HepG2 (cell line): ENCODE results near the gene RLF. TPM values are rescaled to one million over a fixed set of nuclear protein-coding genes. Genes with fewer than 3 reads are reported as not detected.
A peak's percentile ranks its signal among the peaks of the same experiment; 100 is the strongest.
"Not testable (repeated sequence)": the region's sequence is repeated elsewhere in the genome, so short reads cannot be mapped to it uniquely, and the experiment has no call there.

Experiments
- ATAC-seq: fragments of 200-7000 bp; cut with Tn5 transposase; 3 replicates; pipeline ENCODE4 v1.9.1; 2020; ENCODE audit warnings: mild to moderate bottlenecking, moderate library complexity
- BruUV-seq: library from RNA; stranded (reverse); fragments of 400-500 nt; replicated peaks from 2 replicates; lab custom pipeline; 2021; lab: Mats Ljungman, UMichigan
- CTCF ChIA-PET: fragments of 300-600 bp; formaldehyde crosslinking; extraction: SDS; loops from one replicate; lab custom pipeline; 2021; ENCODE audit warnings: low total read pairs, inconsistent platforms, low intra/inter-chr PET ratio; lab: Yijun Ruan, JAX
- POLR2A ChIA-PET: fragments of 350-600 bp; sonication (Branson Sonifier 250); formaldehyde crosslinking; loops from one replicate; lab custom pipeline; 2020; ENCODE audit warnings: antibody characterized with exemption, inconsistent platforms; lab: Yijun Ruan, JAX
- DNase-seq: peaks from one replicate; pipeline ENCODE4 v3.0.0-alpha.2; 2015; ENCODE audit warnings: low spot score
- FAIRE-seq: peaks from 3 replicates; lab custom pipeline; 2011; peaks lifted over from hg19 to GRCh38; lab: Jason Lieb, UNC
- H2AFZ ChIP-seq: one replicate; pipeline ENCODE4 v1.6.1; 2011; ENCODE audit warnings: low read length, inconsistent platforms
- H3K27ac ChIP-seq: fragments of 300-600 bp; 3 replicates; pipeline ENCODE4 v1.8.0; 2011; ENCODE audit warnings: mixed run types, mild to moderate bottlenecking, mixed read lengths, low read length, inconsistent platforms; ENCODE audit not compliant: insufficient read depth; ENCODE audit errors: extremely low read length
- H3K27me3 ChIP-seq, 2 experiments: fragments of 200-600 bp in 1 of 2; 2 replicates in 1 of 2; 3 replicates in 1 of 2; pipeline versions ENCODE4 v1.6.0 to v1.8.0; 2011; ENCODE audit warnings: low read length in 2 of 2, mild to moderate bottlenecking in 2 of 2, moderate library complexity in 2 of 2, inconsistent platforms in 1 of 2; ENCODE audit not compliant: insufficient read depth in 2 of 2, control insufficient read depth in 1 of 2
- H3K36me3 ChIP-seq, 2 experiments: fragments of 200-600 bp in 1 of 2; replicated peaks in 1 of 2; 2 replicates in 1 of 2; 3 replicates in 1 of 2; pipeline versions ENCODE4 v1.5.1 to v1.8.0; 2011; ENCODE audit warnings: low read length in 2 of 2, inconsistent platforms in 1 of 2; ENCODE audit not compliant: insufficient read depth in 2 of 2, control insufficient read depth in 1 of 2
- H3K4me1 ChIP-seq: 2 replicates; pipeline ENCODE4 v1.5.1; 2012; ENCODE audit warnings: low read length, inconsistent platforms; ENCODE audit not compliant: insufficient read depth
- H3K4me2 ChIP-seq: 2 replicates; pipeline ENCODE4 v1.6.0; 2011; ENCODE audit warnings: low read depth, low read length, inconsistent platforms
- H3K4me3 ChIP-seq, 3 experiments: fragments of 200-600 bp in 1 of 3; sonication (generic), shearing (Covaris generic) in 1 of 3; replicated peaks in 1 of 3; 2 replicates each; pipeline ENCODE4 v1.5.1; 2011 to 2016; ENCODE audit warnings: low read length in 3 of 3, inconsistent platforms in 2 of 3, low read depth in 2 of 3, mild to moderate bottlenecking in 2 of 3, control low read depth in 1 of 3, mixed read lengths in 1 of 3; ENCODE audit not compliant: insufficient read depth in 1 of 3
- H3K79me2 ChIP-seq: one replicate; pipeline ENCODE4 v1.6.1; 2011; ENCODE audit warnings: low read length, inconsistent platforms; ENCODE audit not compliant: insufficient read depth
- H3K9ac ChIP-seq: 2 replicates; pipeline ENCODE4 v1.6.0; 2011; ENCODE audit warnings: mild to moderate bottlenecking, low read depth, low read length, inconsistent platforms; ENCODE audit not compliant: insufficient read depth
- H3K9me3 ChIP-seq: 2 replicates; pipeline ENCODE4 v1.5.1; 2012; ENCODE audit warnings: mild to moderate bottlenecking, low read length
- H4K20me1 ChIP-seq: 2 replicates; pipeline ENCODE4 v1.6.0; 2011; ENCODE audit warnings: inconsistent platforms, mild to moderate bottlenecking, low read length, moderate library complexity; ENCODE audit not compliant: insufficient read depth
- ZNF121 ChIP-seq: sonication (generic); formaldehyde crosslinking; IDR thresholded peaks from 2 replicates; pipeline ENCODE4 v1.5.0; 2020; ENCODE audit warnings: mild to moderate bottlenecking, missing genetic modification reagents
- ZNF652 ChIP-seq: IDR thresholded peaks from 2 replicates; pipeline ENCODE4 v1.6.1; 2016; ENCODE audit warnings: low read depth, borderline replicate concordance
- WGBS: methylation state at CpG from one replicate; pipeline ENCODE4 v1.1.6; 2017; ENCODE audit warnings: low lambda C conversion rate; 5-methylcytosine and 5-hydroxymethylcytosine counted together
- in situ Hi-C: cut with HindIII; loops from 2 replicates; pipeline ENCODE4 v1.10.0; 2017; ENCODE audit warnings: low pct_unique_long_range_greater_than_20kb; ENCODE audit not compliant: extremely low pct_ligation_motif_present
- intact Hi-C: fragments of 100-400 bp; cut with micrococcal nuclease; formaldehyde crosslinking; loops from one replicate; pipeline ENCODE4 v1.10.0; 2022; ENCODE audit not compliant: unreplicated experiment
- polyA plus RNA-seq, 8 experiments: library from polyadenylated mRNA; depleted of rRNA in 3 of 8; stranded (reverse) in 7 of 8; unstranded in 1 of 8; fragments of >200 nt; fragmentation: Illumina TruSeq in 4 of 8; extraction: Trizol in 4 of 8; gene quantifications; 2 replicates each; pipeline versions ENCODE4 v1.2.1 to v1.2.3, GENCODE V29; 2011 to 2016; ENCODE audit warnings: low read depth in 4 of 8, missing spikeins in 1 of 8, mixed read lengths in 1 of 8; ENCODE audit not compliant: insufficient read depth in 1 of 8
- total RNA-seq, 5 experiments: library from RNA; depleted of rRNA; stranded (reverse); fragments of >200 nt; fragmentation: Illumina TruSeq; extraction: Trizol; gene quantifications; 2 replicates each; pipeline ENCODE4 v1.2.3, GENCODE V29; 2016; ENCODE audit warnings: low read depth in 1 of 5

RLF gene
- total and polyA plus RNA-seq, 2 of the 13 experiments (the other 11 are each of a cell fraction or from before 2014, with no cell fraction given), result 9.0 to 15.7 TPM

DNA sequence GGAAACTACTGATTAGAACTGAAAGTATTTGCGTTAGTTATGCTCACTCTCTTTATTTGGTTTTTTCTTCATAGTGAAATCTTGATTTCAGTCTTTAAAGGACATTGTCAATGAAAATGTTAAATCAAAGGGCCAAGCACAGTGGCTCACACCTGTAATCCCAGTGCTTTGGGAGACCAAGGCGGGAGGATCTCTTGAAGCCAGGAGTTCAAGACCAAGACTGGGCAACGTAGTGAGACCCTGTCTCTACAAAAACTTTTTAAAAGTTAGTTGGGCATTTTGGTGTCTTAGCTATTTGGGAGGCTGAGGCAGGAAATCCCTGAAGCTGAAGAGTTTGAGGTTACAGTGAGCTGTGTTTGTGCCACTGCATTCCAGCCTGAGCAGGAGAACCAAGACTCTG is 13.6 kb downstream of the RLF start:
- intact Hi-C loops, result no loop called here
- Histone ChIP-seq H4K20me1 (peaks cover 94% of the 10 kb centered on the region), H3K9me3 (no peaks in the 10 kb centered on the region), H3K79me2 (peaks cover 96% of the 10 kb centered on the region), H2AFZ (no peak overlapping the region), H3K27me3 (no peaks in the 10 kb centered on the region), H3K36me3 (0 out of 5 replicates have a peak, but pooled peaks cover 0 to 3% of the 10 kb centered on the region in 2 experiments), H3K27ac (no peak overlapping the region), H3K4me1 (no peaks in the 10 kb centered on the region), H3K4me3 (no peak overlapping the region), H3K4me2 (no peak overlapping the region), H3K9ac (no peak overlapping the region)
- TF ChIP-seq ZNF652 (CRISPR knock-in tag) (no peak), ZNF121 (CRISPR knock-in tag) (peak; percentile 90)
- in situ Hi-C loops, result no loop called here
- no peak for FAIRE-seq
- ChIA-PET POLR2A (no interaction called here), CTCF (no interaction called here)
- WGBS, result 97% methylated on average over 3 of the region's 3 CpGs
- no peak for ATAC-seq
- DNase-seq, result no peak
- no TSS peak for BruUV-seq

GRCh38 chr1:40176989-40177388 is 15.8 kb downstream of the RLF start:
- intact Hi-C loops, BruUV-seq, H3K9me3 ChIP-seq, ATAC-seq, H3K36me3 ChIP-seq, H3K4me1 ChIP-seq, CTCF ChIA-PET, H2AFZ ChIP-seq, FAIRE-seq, in situ Hi-C loops, H3K4me3 ChIP-seq, H3K9ac ChIP-seq, DNase-seq, POLR2A ChIA-PET, H3K27ac ChIP-seq, H3K27me3 ChIP-seq, H3K4me2 ChIP-seq: not testable (repeated sequence)
- Histone ChIP-seq H4K20me1 (peaks cover 91% of the 10 kb centered on the region), H3K79me2 (peaks cover 96% of the 10 kb centered on the region)
- 96% methylated on average over 15 of the region's 15 CpGs for WGBS
